GM04503 (cell line): ENCODE measurements around the gene PPP2R5B.

ENCODE experiments used
- DNase-seq: peaks from one replicate; pipeline ENCODE4 v3.0.0-alpha.2; 2012; ENCODE audit warnings: low read depth

PPP2R5B gene

GRCh38 chr11:64888729-64889511 is 35.6 kb upstream of the PPP2R5B start:
- no peak for DNase-seq

- DNase-seq, result no peak
These were observed 34.0 kb upstream of the PPP2R5B start for GRCh38 chr11:64890522-64890939.

GRCh38 chr11:64891215-64891848 is 33.2 kb upstream of the PPP2R5B start:
- DNase-seq, result no peak

- no peak for DNase-seq
These were observed 32.6 kb upstream of the PPP2R5B start for GRCh38 chr11:64891880-64892279.

- DNase-seq, result no peak
These were observed 32.1 kb upstream of the PPP2R5B start for GRCh38 chr11:64892411-64892831.

- no peak for DNase-seq
These were observed 31.7 kb upstream of the PPP2R5B start for GRCh38 chr11:64892838-64893193.

- DNase-seq, result no peak
These were observed 31.1 kb upstream of the PPP2R5B start for GRCh38 chr11:64893194-64894069.

- no peak for DNase-seq
These were observed 30.2 kb upstream of the PPP2R5B start for GRCh38 chr11:64894070-64894811.

GRCh38 chr11:64894812-64895452 is 29.6 kb upstream of the PPP2R5B start:
- DNase-seq, result no peak

GRCh38 chr11:64896448-64897022 is 28.0 kb upstream of the PPP2R5B start:
- no peak for DNase-seq

GRCh38 chr11:64897381-64898075 is 27.0 kb upstream of the PPP2R5B start:
- no peak for DNase-seq

- no peak for DNase-seq
These were observed 26.4 kb upstream of the PPP2R5B start for GRCh38 chr11:64898076-64898445.

- DNase-seq, result no peak
These were observed 25.9 kb upstream of the PPP2R5B start for GRCh38 chr11:64898541-64898940.

- no peak for DNase-seq
These were observed 24.2 kb upstream of the PPP2R5B start for GRCh38 chr11:64900263-64900678.

- DNase-seq, result no peak
These were observed 23.7 kb upstream of the PPP2R5B start for GRCh38 chr11:64900774-64901173.

- no peak for DNase-seq
These were observed 22.2 kb upstream of the PPP2R5B start for GRCh38 chr11:64902102-64902900.

- no peak for DNase-seq
These were observed 21.1 kb upstream of the PPP2R5B start for GRCh38 chr11:64903291-64903833.

GRCh38 chr11:64905516-64906313 is 18.8 kb upstream of the PPP2R5B start:
- DNase-seq, result no peak

GRCh38 chr11:64906314-64906635 is 18.2 kb upstream of the PPP2R5B start:
- DNase-seq, result no peak
